SK-N-MC (cell line): ENCODE data around the gene PDE3B.
"Not testable (repeated sequence)": the region's sequence is repeated elsewhere in the genome, so short reads cannot be mapped to it uniquely, and the experiment has no call there.

Experiments
- DNase-seq: peaks from one replicate; pipeline ENCODE4 v3.0.0-alpha.2; 2011; ENCODE audit warnings: low read depth, low spot score
- H3K27ac ChIP-seq: fragments of 200-600 bp; sonication (generic); 2 replicates; pipeline ENCODE4 v1.5.1; 2016; ENCODE audit warnings: mixed run types
- H3K36me3 ChIP-seq: fragments of 200-600 bp; sonication (generic); 2 replicates; pipeline ENCODE4 v1.6.1; 2017; ENCODE audit warnings: antibody characterized with exemption, low read length, mixed read lengths; ENCODE audit not compliant: insufficient read depth
- H3K4me3 ChIP-seq: fragments of 200-600 bp; sonication (generic); 2 replicates; pipeline ENCODE4 v1.5.1; 2016
- H3K9ac ChIP-seq: fragments of 200-600 bp; sonication (generic); 2 replicates; pipeline ENCODE4 v1.8.0; 2017; ENCODE audit warnings: mixed run types, mixed read lengths; ENCODE audit not compliant: insufficient read length
- H3K9me3 ChIP-seq: fragments of 200-600 bp; sonication (generic); 2 replicates; pipeline ENCODE4 v1.6.1; 2017; ENCODE audit warnings: low read depth, mild to moderate bottlenecking, antibody characterized with exemption, low read length, moderate library complexity, mixed read lengths
- EZH2 ChIP-seq: fragments of 200-600 bp; sonication (generic); IDR thresholded peaks from one replicate; pipeline ENCODE4 v1.6.1; 2017; ENCODE audit warnings: antibody characterized with exemption
- FOXP2 ChIP-seq: optimal IDR thresholded peaks from 2 replicates; pipeline ENCODE3; 2011; ENCODE audit warnings: mild to moderate bottlenecking, moderate library complexity; ENCODE audit not compliant: insufficient read depth; ENCODE audit errors: extremely low read length, control extremely low read depth
- POLR2AphosphoS5 ChIP-seq: IDR thresholded peaks from 2 replicates; pipeline ENCODE4 v1.6.1; 2012; ENCODE audit warnings: mild to moderate bottlenecking, low read depth, low read length, borderline replicate concordance

The PDE3B gene

GRCh38 chr11:14619603-14620531, 23.7 kb upstream of the PDE3B start:
- Histone ChIP-seq H3K4me3 (no peak overlapping the region), H3K36me3 (no peaks in the 10 kb centered on the region), H3K27ac (no peak overlapping the region), H3K9ac (no peak overlapping the region), H3K9me3 (no peaks in the 10 kb centered on the region)
- TF ChIP-seq POLR2AphosphoS5 (no peak), EZH2 (no peak), FOXP2 (no peak)
- no peak for DNase-seq

DNA sequence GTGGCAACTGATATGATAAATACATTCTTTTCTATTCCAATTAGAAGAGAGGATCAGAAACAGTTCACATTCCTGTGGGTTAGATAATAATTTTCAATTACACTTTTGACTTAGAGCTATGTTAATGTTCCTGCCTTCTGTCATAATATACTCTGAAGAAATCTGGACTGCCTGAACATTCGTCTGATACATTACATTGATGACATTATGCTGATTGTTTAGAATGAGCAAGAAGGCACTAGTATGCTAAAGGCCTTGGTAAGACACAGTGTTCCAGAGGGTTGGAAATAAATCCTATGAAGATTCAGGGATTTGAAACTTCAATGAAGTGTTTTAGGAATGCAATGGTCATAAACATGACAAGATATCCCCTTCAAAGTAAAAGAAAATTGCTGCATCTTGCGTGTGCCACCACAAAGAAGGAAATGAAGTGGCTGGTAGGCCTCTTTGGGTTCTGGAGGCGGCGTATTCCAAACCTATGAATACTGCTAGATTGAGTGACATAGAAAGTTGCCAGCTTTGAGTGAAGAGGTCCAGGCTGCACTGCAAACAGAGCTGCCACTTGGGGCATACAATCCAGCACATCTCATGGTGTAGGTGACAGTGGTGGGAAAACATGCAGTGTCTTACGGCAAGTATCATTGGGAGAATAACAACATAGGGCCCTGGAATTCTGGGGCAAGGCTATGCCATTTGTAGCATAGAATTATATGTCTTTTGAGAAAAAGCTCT, 21.2 kb upstream of the PDE3B start:
- no peaks in the 10 kb centered on the region for H3K36me3 ChIP-seq
- no peaks in the 10 kb centered on the region for H3K9me3 ChIP-seq
- no peak overlapping the region for H3K4me3 ChIP-seq
- no peak overlapping the region for H3K27ac ChIP-seq
- H3K9ac ChIP-seq, result no peak overlapping the region
- no peak for TF ChIP-seq FOXP2
- no peak for TF ChIP-seq EZH2
- TF ChIP-seq POLR2AphosphoS5, result no peak
- DNase-seq, result no peak

- Histone ChIP-seq H3K36me3 (no peaks in the 10 kb centered on the region), H3K9ac (no peak overlapping the region), H3K9me3 (no peaks in the 10 kb centered on the region), H3K4me3 (no peak overlapping the region), H3K27ac (no peak overlapping the region)
- no peak for DNase-seq
- no peak for TF ChIP-seq FOXP2
- TF ChIP-seq POLR2AphosphoS5, result no peak
- no peak for TF ChIP-seq EZH2
Observed at GRCh38 chr11:14623036-14623435, 20.6 kb upstream of the PDE3B start.

DNA sequence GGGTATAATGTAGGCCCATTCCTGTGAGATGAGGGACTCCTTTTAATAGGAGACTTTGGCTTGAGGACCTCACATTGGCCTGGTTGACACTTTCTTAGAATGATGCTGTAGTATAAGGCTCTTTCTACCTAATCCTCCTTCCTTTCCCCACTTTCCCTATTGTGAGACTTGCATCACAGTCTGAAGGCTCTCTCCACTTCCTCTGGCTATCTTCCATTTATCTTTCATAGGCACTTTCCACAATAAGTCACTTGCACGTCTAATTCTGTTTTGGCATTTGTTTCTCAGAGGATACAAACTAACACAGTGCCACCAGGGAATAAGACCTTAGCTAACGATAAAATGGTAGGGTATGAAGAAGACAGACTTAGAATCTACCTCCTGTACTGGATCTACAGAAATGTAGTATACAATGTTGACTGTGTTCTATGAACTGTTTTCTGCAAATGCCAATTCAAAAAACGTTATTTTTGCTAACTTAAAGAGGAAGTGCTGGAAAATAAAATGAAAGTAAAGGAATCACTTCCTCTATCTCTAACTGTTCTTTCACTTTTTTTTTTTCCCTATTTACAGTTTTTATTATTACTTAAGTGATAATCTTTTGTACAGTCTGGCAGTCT, 17.9 kb upstream of the PDE3B start:
- TF ChIP-seq POLR2AphosphoS5, result no peak
- no peak for TF ChIP-seq FOXP2
- no peak for TF ChIP-seq EZH2
- Histone ChIP-seq H3K9ac (no peak overlapping the region), H3K9me3 (no peaks in the 10 kb centered on the region), H3K27ac (no peak overlapping the region), H3K36me3 (no peaks in the 10 kb centered on the region), H3K4me3 (peak overlapping the region; percentile 20; the same call in 1 of the 2 replicates)
- DNase-seq, result no peak

GRCh38 chr11:14626650-14627049, 17.0 kb upstream of the PDE3B start:
- Histone ChIP-seq H3K9me3 (no peaks in the 10 kb centered on the region), H3K36me3 (no peaks in the 10 kb centered on the region), H3K27ac (no peak overlapping the region), H3K9ac (no peak overlapping the region), H3K4me3 (no peak overlapping the region)
- DNase-seq, result no peak
- TF ChIP-seq POLR2AphosphoS5, result no peak
- no peak for TF ChIP-seq FOXP2
- no peak for TF ChIP-seq EZH2

GRCh38 chr11:14633506-14634224, 9.9 kb upstream of the PDE3B start:
- not testable (repeated sequence) for H3K4me3 ChIP-seq, H3K27ac ChIP-seq, H3K9ac ChIP-seq, H3K36me3 ChIP-seq, H3K9me3 ChIP-seq, DNase-seq

DNA sequence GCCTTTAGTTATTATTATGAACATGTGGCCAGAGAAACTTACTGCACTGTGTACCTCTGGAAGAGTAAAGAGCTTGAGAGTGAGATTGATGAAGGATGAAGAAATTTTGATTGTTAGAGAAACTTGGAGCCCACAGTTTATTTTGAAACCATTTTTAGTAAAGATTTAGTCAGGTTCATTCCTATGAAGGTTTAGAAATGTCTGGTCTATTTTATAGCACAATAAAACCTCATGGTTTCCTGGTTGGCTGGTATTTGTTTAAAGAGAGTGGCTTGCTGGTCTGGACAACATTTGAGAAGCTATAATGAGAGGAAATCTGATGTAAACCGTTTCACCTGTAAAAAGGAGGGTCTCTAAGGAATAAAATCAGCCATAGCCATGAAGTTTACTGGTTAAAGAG, 8.8 kb upstream of the PDE3B start:
- Histone ChIP-seq H3K9me3 (no peaks in the 10 kb centered on the region), H3K4me3 (no peak overlapping the region), H3K27ac (no peak overlapping the region), H3K36me3 (no peaks in the 10 kb centered on the region), H3K9ac (no peak overlapping the region)
- no peak for DNase-seq
- TF ChIP-seq POLR2AphosphoS5, result no peak
- TF ChIP-seq FOXP2, result no peak
- TF ChIP-seq EZH2, result no peak

GRCh38 chr11:14635546-14635945, 8.1 kb upstream of the PDE3B start:
- H3K9me3 ChIP-seq, result no peaks in the 10 kb centered on the region
- H3K9ac ChIP-seq, result no peak overlapping the region
- H3K36me3 ChIP-seq, result no peaks in the 10 kb centered on the region
- no peak for DNase-seq
- H3K4me3 ChIP-seq, result no peak overlapping the region
- TF ChIP-seq EZH2 (no peak), POLR2AphosphoS5 (no peak), FOXP2 (no peak)
- H3K27ac ChIP-seq, result 0 out of 2 replicates have a peak overlapping the region, but pooled peaks have one; percentile 11
